Measurements from ENCODE around the gene LDLRAD3. TPM values are rescaled to one million over a fixed set of nuclear protein-coding genes. Genes with fewer than 3 reads are reported as not detected.

LDLRAD3 gene
- total RNA-seq, 1 donor from 2014 or later: 28.5 TPM

GRCh38 chr11:35927104-35927503 lies 16.8 kb upstream of the LDLRAD3 start:
- TF ChIP-seq CTCF (IDR thresholded peaks at IDR 0.05; ENCODE audit: unreplicated experiment): no peak
- Mint-ChIP-seq H3K4me1 (ENCODE audit: unreplicated experiment) (peaks cover 26% of the 10 kb centered on the region), H3K27ac (ENCODE audit: unreplicated experiment) (no peak overlapping the region), H3K9me3 (ENCODE audit: unreplicated experiment) (no peaks in the 10 kb centered on the region), H3K27me3 (ENCODE audit: unreplicated experiment) (peaks cover 2% of the 10 kb centered on the region), H3K36me3 (ENCODE audit: low read depth, unreplicated experiment) (no peaks in the 10 kb centered on the region), H3K4me3 (ENCODE audit: unreplicated experiment) (no peak overlapping the region)
- no peak for DNase-seq (ENCODE audit: low spot score)

- no peaks in the 10 kb centered on the region for H3K9me3 Mint-ChIP-seq (ENCODE audit: unreplicated experiment)
- DNase-seq (ENCODE audit: low spot score): no peak
- peaks cover 26% of the 10 kb centered on the region for H3K4me1 Mint-ChIP-seq (ENCODE audit: unreplicated experiment)
- no peaks in the 10 kb centered on the region for H3K36me3 Mint-ChIP-seq (ENCODE audit: low read depth, unreplicated experiment)
- H3K4me3 Mint-ChIP-seq (ENCODE audit: unreplicated experiment): no peak overlapping the region
- H3K27ac Mint-ChIP-seq (ENCODE audit: unreplicated experiment): no peak overlapping the region
- peaks cover 3% of the 10 kb centered on the region for H3K27me3 Mint-ChIP-seq (ENCODE audit: unreplicated experiment)
- TF ChIP-seq CTCF (IDR thresholded peaks at IDR 0.05; ENCODE audit: unreplicated experiment): no peak
These were observed 16.2 kb upstream of the LDLRAD3 start for GRCh38 chr11:35927682-35928081.

- Mint-ChIP-seq H3K9me3 (ENCODE audit: unreplicated experiment) (no peaks in the 10 kb centered on the region), H3K4me3 (ENCODE audit: unreplicated experiment) (no peak overlapping the region), H3K27me3 (ENCODE audit: unreplicated experiment) (peaks cover 5% of the 10 kb centered on the region), H3K36me3 (ENCODE audit: low read depth, unreplicated experiment) (no peaks in the 10 kb centered on the region), H3K4me1 (ENCODE audit: unreplicated experiment) (peaks cover 16% of the 10 kb centered on the region), H3K27ac (ENCODE audit: unreplicated experiment) (no peak overlapping the region)
- TF ChIP-seq CTCF (IDR thresholded peaks at IDR 0.05; ENCODE audit: unreplicated experiment): no peak
- DNase-seq (ENCODE audit: low spot score): no peak
These were observed 15.0 kb upstream of the LDLRAD3 start for GRCh38 chr11:35928688-35929395.

- H3K4me3 Mint-ChIP-seq (ENCODE audit: unreplicated experiment): no peak overlapping the region
- H3K27me3 Mint-ChIP-seq (ENCODE audit: unreplicated experiment): peaks cover 5% of the 10 kb centered on the region
- no peak for TF ChIP-seq CTCF (IDR thresholded peaks at IDR 0.05; ENCODE audit: unreplicated experiment)
- H3K27ac Mint-ChIP-seq (ENCODE audit: unreplicated experiment): no peak overlapping the region
- no peaks in the 10 kb centered on the region for H3K9me3 Mint-ChIP-seq (ENCODE audit: unreplicated experiment)
- H3K36me3 Mint-ChIP-seq (ENCODE audit: low read depth, unreplicated experiment): no peaks in the 10 kb centered on the region
- H3K4me1 Mint-ChIP-seq (ENCODE audit: unreplicated experiment): peaks cover 12% of the 10 kb centered on the region
- DNase-seq (ENCODE audit: low spot score): no peak
These were observed 13.4 kb upstream of the LDLRAD3 start for GRCh38 chr11:35930466-35930865.

- Mint-ChIP-seq H3K4me3 (ENCODE audit: unreplicated experiment) (no peak overlapping the region), H3K4me1 (ENCODE audit: unreplicated experiment) (peaks cover 4% of the 10 kb centered on the region), H3K27ac (ENCODE audit: unreplicated experiment) (no peak overlapping the region), H3K36me3 (ENCODE audit: low read depth, unreplicated experiment) (no peaks in the 10 kb centered on the region), H3K9me3 (ENCODE audit: unreplicated experiment) (no peaks in the 10 kb centered on the region), H3K27me3 (ENCODE audit: unreplicated experiment) (peaks cover 5% of the 10 kb centered on the region)
- DNase-seq (ENCODE audit: low spot score): no peak
- no peak for TF ChIP-seq CTCF (IDR thresholded peaks at IDR 0.05; ENCODE audit: unreplicated experiment)
These were observed 11.7 kb upstream of the LDLRAD3 start for GRCh38 chr11:35932121-35932520.
